Endothelial cell (in vitro differentiated cells): ENCODE results near the gene KCNAB1. TPM values are rescaled to one million over a fixed set of nuclear protein-coding genes. Genes with fewer than 3 reads are reported as not detected.
A peak's percentile ranks its signal among the peaks of the same experiment; 100 is the strongest.

Source experiments
- DNase-seq: peaks from one replicate; pipeline ENCODE4 v3.0.0; 2021; ENCODE audit warnings: low spot score
- H3K27ac Mint-ChIP-seq: one replicate; pipeline ENCODE4 v1.8.0; 2021; ENCODE audit warnings: mixed read lengths, inconsistent platforms; ENCODE audit not compliant: unreplicated experiment
- H3K27me3 Mint-ChIP-seq: one replicate; pipeline ENCODE4 v1.8.0; 2021; ENCODE audit warnings: mild to moderate bottlenecking, moderate library complexity, mixed read lengths, inconsistent platforms; ENCODE audit not compliant: unreplicated experiment
- H3K36me3 Mint-ChIP-seq: one replicate; pipeline ENCODE4 v1.8.0; 2021; ENCODE audit warnings: mild to moderate bottlenecking, low read depth, mixed read lengths, inconsistent platforms; ENCODE audit not compliant: unreplicated experiment
- H3K4me1 Mint-ChIP-seq: one replicate; pipeline ENCODE4 v1.8.0; 2021; ENCODE audit warnings: mild to moderate bottlenecking, mixed read lengths, inconsistent platforms; ENCODE audit not compliant: unreplicated experiment
- H3K4me3 Mint-ChIP-seq: one replicate; pipeline ENCODE4 v1.8.0; 2021; ENCODE audit warnings: mild to moderate bottlenecking, mixed read lengths, inconsistent platforms; ENCODE audit not compliant: unreplicated experiment
- H3K9me3 Mint-ChIP-seq: one replicate; pipeline ENCODE4 v1.8.0; 2021; ENCODE audit warnings: mixed read lengths, inconsistent platforms; ENCODE audit not compliant: unreplicated experiment
- CTCF ChIP-seq: fragments of 200-600 bp; sonication (generic); IDR thresholded peaks from one replicate; pipeline ENCODE4 v1.5.0; 2021; ENCODE audit warnings: antibody characterized with exemption; ENCODE audit not compliant: unreplicated experiment
- total RNA-seq: library from RNA; stranded (reverse); fragmentation: NEBNext Ultra II Directional; extraction: Animal tissue kit (Norgen Biotek cat#: 25700); gene quantifications from one replicate; pipeline ENCODE4 v1.2.1, GENCODE V29; 2021; ENCODE audit not compliant: unreplicated experiment

KCNAB1 gene
- total RNA-seq, 1 donor from 2014 or later: not detected

DNA sequence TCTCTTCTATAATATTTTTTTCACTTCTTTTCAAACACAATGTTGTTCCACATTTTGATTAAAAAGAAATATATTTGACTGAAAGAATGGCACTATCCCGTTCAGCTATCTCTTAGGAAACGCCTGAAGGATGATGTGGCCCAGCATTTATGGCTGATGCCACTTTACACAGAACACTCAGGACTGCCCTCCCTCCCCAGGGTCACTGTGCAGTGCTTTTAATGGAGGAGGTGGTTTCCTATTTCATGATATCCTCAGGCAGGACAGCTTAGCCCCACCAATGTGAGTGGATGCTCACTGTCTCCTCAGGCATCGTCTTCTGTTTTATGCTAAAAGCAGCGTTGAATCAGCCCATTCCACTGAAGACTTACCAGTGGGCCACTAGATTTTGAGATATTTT, 135.9 kb downstream of the KCNAB1 start:
- Mint-ChIP-seq H3K4me1 (peaks cover 6% of the 10 kb centered on the region), H3K9me3 (no peaks in the 10 kb centered on the region), H3K27ac (no peak overlapping the region), H3K27me3 (peaks cover 2% of the 10 kb centered on the region), H3K36me3 (no peaks in the 10 kb centered on the region), H3K4me3 (no peak overlapping the region)
- DNase-seq: no peak
- no peak for TF ChIP-seq CTCF

DNA sequence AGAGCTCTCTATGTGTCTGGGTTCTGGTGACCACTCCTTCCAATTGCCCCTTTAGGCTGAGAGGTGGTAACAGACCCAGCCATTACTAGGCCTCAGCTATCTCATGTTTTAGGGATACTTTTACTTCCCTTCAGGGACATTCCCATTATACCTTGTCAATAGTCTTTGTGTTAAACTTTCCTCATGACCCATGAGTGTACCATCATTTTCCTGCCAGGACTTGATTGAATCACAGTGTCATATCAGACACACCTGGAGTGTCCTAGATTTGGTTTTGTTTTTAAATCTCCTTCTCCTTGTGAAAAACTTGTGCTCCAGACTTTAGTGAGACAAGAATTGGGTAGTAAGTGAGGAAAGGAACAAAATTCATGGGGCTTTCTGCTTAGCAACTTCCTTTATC, 136.6 kb downstream of the KCNAB1 start:
- Mint-ChIP-seq H3K4me1 (peaks cover 6% of the 10 kb centered on the region), H3K36me3 (no peaks in the 10 kb centered on the region), H3K4me3 (no peak overlapping the region), H3K27ac (no peak overlapping the region), H3K27me3 (peaks cover 2% of the 10 kb centered on the region), H3K9me3 (no peaks in the 10 kb centered on the region)
- DNase-seq: no peak
- no peak for TF ChIP-seq CTCF

DNA sequence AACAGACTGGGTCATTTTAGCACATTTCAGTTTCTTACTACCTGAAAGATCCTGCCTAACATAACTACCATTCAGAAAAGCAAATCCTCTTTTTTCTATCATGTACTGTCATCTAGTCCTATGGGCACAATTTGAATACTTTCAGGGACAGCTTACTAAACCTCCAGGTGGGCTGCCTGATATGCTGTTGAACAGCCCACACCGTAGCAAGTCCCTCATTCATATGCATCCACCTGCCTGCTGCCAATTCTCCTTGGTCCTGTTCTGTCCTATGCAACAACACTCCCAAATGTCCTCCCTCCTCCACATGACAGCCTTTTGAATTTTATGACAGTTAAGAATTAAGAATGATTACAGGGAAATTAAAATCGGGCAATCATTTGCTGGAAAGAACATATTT, 137.9 kb downstream of the KCNAB1 start:
- Mint-ChIP-seq H3K4me1 (peaks cover 6% of the 10 kb centered on the region), H3K4me3 (no peak overlapping the region), H3K27me3 (peaks cover 2% of the 10 kb centered on the region), H3K36me3 (no peaks in the 10 kb centered on the region), H3K27ac (no peak overlapping the region), H3K9me3 (no peaks in the 10 kb centered on the region)
- TF ChIP-seq CTCF: no peak
- no peak for DNase-seq

GRCh38 chr3:156259896-156260295, 139.5 kb downstream of the KCNAB1 start:
- TF ChIP-seq CTCF: no peak
- Mint-ChIP-seq H3K27me3 (peaks cover 2% of the 10 kb centered on the region), H3K4me1 (peaks cover 6% of the 10 kb centered on the region), H3K36me3 (no peaks in the 10 kb centered on the region), H3K27ac (no peak overlapping the region), H3K9me3 (no peaks in the 10 kb centered on the region), H3K4me3 (no peak overlapping the region)
- no peak for DNase-seq

- no peaks in the 10 kb centered on the region for H3K36me3 Mint-ChIP-seq
- H3K4me1 Mint-ChIP-seq: peaks cover 6% of the 10 kb centered on the region
- no peaks in the 10 kb centered on the region for H3K9me3 Mint-ChIP-seq
- H3K4me3 Mint-ChIP-seq: no peak overlapping the region
- H3K27me3 Mint-ChIP-seq: peaks cover 1% of the 10 kb centered on the region
- DNase-seq: no peak
- peak overlapping the region; percentile 20 for H3K27ac Mint-ChIP-seq
- no peak for TF ChIP-seq CTCF
Measured at GRCh38 chr3:156260331-156260730, 140.0 kb downstream of the KCNAB1 start.
